LNCAP (cell line): ENCODE data around the gene CUX1.

Experiments used
- CTCF ChIP-seq: fragments of 450-650 bp; IDR thresholded peaks from 2 replicates; pipeline ENCODE4 v1.5.1; 2017; ENCODE audit warnings: mild to moderate bottlenecking

The CUX1 gene

GRCh38 chr7:102188746-102189145 is 371.3 kb downstream of the CUX1 start:
- TF ChIP-seq CTCF: no peak

GRCh38 chr7:102189756-102190155 is 372.3 kb downstream of the CUX1 start:
- TF ChIP-seq CTCF: no peak

- no peak for TF ChIP-seq CTCF
These were observed 373.4 kb downstream of the CUX1 start for GRCh38 chr7:102190776-102191350.

GRCh38 chr7:102191556-102192379 is 374.3 kb downstream of the CUX1 start:
- no peak for TF ChIP-seq CTCF

- TF ChIP-seq CTCF: no peak
These were observed 375.4 kb downstream of the CUX1 start for GRCh38 chr7:102192790-102193189.

- TF ChIP-seq CTCF: no peak
These were observed 376.4 kb downstream of the CUX1 start for GRCh38 chr7:102193806-102194205.

GRCh38 chr7:102195361-102195760 is 377.9 kb downstream of the CUX1 start:
- no peak for TF ChIP-seq CTCF
